Testis (tissue), 2 donors: Measurements from ENCODE around the gene RAP1GDS1.

Experiments used
- POLR2A ChIP-seq: fragments of 450-650 bp; IDR thresholded peaks from one replicate; pipeline ENCODE4 v1.6.1; 2017; ENCODE audit warnings: antibody characterized with exemption, mild to moderate bottlenecking, moderate library complexity
- TF ChIP-seq, protein P1 (sequence below), 3 experiments: fragments of 450-650 bp in 2 of 3; fragments of 200-600 bp in 1 of 3; sonication (generic) in 1 of 3; IDR thresholded peaks; one replicate each; pipeline ENCODE4 v1.5.1; 2016 to 2019; ENCODE audit warnings: antibody characterized with exemption in 3 of 3, mild to moderate bottlenecking in 2 of 3, moderate library complexity in 1 of 3

DNA sequence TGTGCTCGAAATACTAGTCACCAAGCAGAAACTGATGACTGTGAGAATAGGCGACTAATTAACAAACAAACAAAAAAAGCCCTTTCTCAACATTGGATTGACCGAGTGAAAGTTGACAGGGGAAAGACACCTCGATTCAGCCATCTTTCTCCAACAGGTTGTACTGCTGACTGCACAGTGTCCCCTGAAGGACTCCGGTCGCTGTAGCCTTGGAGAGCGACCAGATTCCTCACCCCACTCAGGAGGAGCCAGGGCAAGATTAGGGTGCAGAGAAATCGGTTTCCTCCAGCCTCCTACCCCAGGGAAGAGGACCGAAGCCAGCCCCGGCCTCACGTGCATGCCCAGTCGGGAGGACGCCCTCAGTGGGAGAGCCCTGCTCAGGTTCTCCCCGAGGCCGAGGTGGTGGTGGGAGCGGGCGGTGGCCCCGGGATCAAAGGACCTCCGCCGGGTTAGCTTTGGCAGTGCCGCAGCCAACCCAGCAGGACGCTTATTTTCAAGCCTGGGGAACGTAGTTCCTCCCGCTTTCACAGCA, 1.1 kb upstream of the RAP1GDS1 start:
- no peak for TF ChIP-seq POLR2A
- TF ChIP-seq, protein P1, sequence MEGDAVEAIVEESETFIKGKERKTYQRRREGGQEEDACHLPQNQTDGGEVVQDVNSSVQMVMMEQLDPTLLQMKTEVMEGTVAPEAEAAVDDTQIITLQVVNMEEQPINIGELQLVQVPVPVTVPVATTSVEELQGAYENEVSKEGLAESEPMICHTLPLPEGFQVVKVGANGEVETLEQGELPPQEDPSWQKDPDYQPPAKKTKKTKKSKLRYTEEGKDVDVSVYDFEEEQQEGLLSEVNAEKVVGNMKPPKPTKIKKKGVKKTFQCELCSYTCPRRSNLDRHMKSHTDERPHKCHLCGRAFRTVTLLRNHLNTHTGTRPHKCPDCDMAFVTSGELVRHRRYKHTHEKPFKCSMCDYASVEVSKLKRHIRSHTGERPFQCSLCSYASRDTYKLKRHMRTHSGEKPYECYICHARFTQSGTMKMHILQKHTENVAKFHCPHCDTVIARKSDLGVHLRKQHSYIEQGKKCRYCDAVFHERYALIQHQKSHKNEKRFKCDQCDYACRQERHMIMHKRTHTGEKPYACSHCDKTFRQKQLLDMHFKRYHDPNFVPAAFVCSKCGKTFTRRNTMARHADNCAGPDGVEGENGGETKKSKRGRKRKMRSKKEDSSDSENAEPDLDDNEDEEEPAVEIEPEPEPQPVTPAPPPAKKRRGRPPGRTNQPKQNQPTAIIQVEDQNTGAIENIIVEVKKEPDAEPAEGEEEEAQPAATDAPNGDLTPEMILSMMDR (IDR thresholded peaks at IDR 0.05), result no peak
